HepG2 (cell line): ENCODE results near the gene ITPRIP. TPM values are rescaled to one million over a fixed set of nuclear protein-coding genes. Genes with fewer than 3 reads are reported as not detected.

ENCODE experiments used
- ATF2 ChIP-seq: sonication (generic); formaldehyde crosslinking; IDR thresholded peaks from 2 replicates; pipeline ENCODE4 v1.4.0; 2020; ENCODE audit warnings: missing genetic modification reagents
- CERS6 ChIP-seq: sonication (generic); formaldehyde crosslinking; IDR thresholded peaks from 2 replicates; pipeline ENCODE4 v1.5.0; 2020; ENCODE audit warnings: missing genetic modification reagents
- GLMP ChIP-seq: sonication (generic); formaldehyde crosslinking; IDR thresholded peaks from 2 replicates; pipeline ENCODE4 v1.9.0; 2021; ENCODE audit warnings: missing genetic modification reagents, mild to moderate bottlenecking, borderline replicate concordance
- KLF12 ChIP-seq: sonication (generic); formaldehyde crosslinking; IDR thresholded peaks from 2 replicates; pipeline ENCODE4 v1.4.0; 2020; ENCODE audit warnings: missing genetic modification reagents, borderline replicate concordance
- NR2C2 ChIP-seq: sonication (generic); formaldehyde crosslinking; IDR thresholded peaks from 2 replicates; pipeline ENCODE4 v1.4.0; 2020; ENCODE audit warnings: missing genetic modification reagents, mild to moderate bottlenecking, moderate library complexity, borderline replicate concordance
- RFX1 ChIP-seq: fragments of 450-650 bp; IDR thresholded peaks from 2 replicates; pipeline ENCODE4 v1.6.1; 2017
- SIX1 ChIP-seq: sonication (generic); formaldehyde crosslinking; IDR thresholded peaks from 2 replicates; pipeline ENCODE4 v1.4.0; 2020; ENCODE audit warnings: missing genetic modification reagents, borderline replicate concordance
- TSC22D2 ChIP-seq: sonication (generic); formaldehyde crosslinking; IDR thresholded peaks from 2 replicates; pipeline ENCODE4 v1.5.1; 2020; ENCODE audit warnings: missing genetic modification reagents, mild to moderate bottlenecking, borderline replicate concordance
- YEATS2 ChIP-seq: sonication (generic); formaldehyde crosslinking; IDR thresholded peaks from 2 replicates; pipeline ENCODE4 v1.4.0; 2020; ENCODE audit warnings: missing genetic modification reagents, borderline replicate concordance
- ZBTB10 ChIP-seq: sonication (generic); formaldehyde crosslinking; IDR thresholded peaks from 2 replicates; pipeline ENCODE4 v1.4.0; 2020; ENCODE audit warnings: missing genetic modification reagents, borderline replicate concordance
- ZBTB38 ChIP-seq: sonication (generic); formaldehyde crosslinking; IDR thresholded peaks from 2 replicates; pipeline ENCODE4 v1.5.1; 2020; ENCODE audit warnings: mild to moderate bottlenecking, missing genetic modification reagents
- ZBTB42 ChIP-seq: sonication (generic); formaldehyde crosslinking; IDR thresholded peaks from 2 replicates; pipeline ENCODE4 v1.5.0; 2020; ENCODE audit warnings: mild to moderate bottlenecking, missing genetic modification reagents
- ZBTB8A ChIP-seq: sonication (generic); formaldehyde crosslinking; IDR thresholded peaks from 2 replicates; pipeline ENCODE4 v1.4.0; 2020; ENCODE audit warnings: mild to moderate bottlenecking, low read depth, missing genetic modification reagents, borderline replicate concordance
- ZNF337 ChIP-seq: sonication (generic); formaldehyde crosslinking; IDR thresholded peaks from 2 replicates; pipeline ENCODE4 v1.5.1; 2020; ENCODE audit warnings: missing genetic modification reagents, low read depth, mild to moderate bottlenecking, borderline replicate concordance
- ZNF414 ChIP-seq: sonication (generic); formaldehyde crosslinking; IDR thresholded peaks from 2 replicates; pipeline ENCODE4 v1.5.0; 2020; ENCODE audit warnings: missing genetic modification reagents
- ZNF574 ChIP-seq: sonication (generic); formaldehyde crosslinking; IDR thresholded peaks from 2 replicates; pipeline ENCODE4 v1.4.0; 2020; ENCODE audit warnings: missing genetic modification reagents
- ZNF672 ChIP-seq: sonication (generic); formaldehyde crosslinking; IDR thresholded peaks from 2 replicates; pipeline ENCODE4 v1.8.1; 2022; ENCODE audit warnings: missing genetic modification reagents
- ZNF850 ChIP-seq: sonication (generic); formaldehyde crosslinking; conservative IDR thresholded peaks from 2 replicates; pipeline ENCODE4 v1.9.0; 2021; ENCODE audit warnings: mild to moderate bottlenecking, missing genetic modification reagents
- ZSCAN29 ChIP-seq: sonication (generic); formaldehyde crosslinking; conservative IDR thresholded peaks from 2 replicates; pipeline ENCODE4 v1.4.0; 2020; ENCODE audit warnings: mild to moderate bottlenecking, missing genetic modification reagents
- polyA plus RNA-seq, 8 experiments: library from polyadenylated mRNA; depleted of rRNA in 3 of 8; stranded (reverse) in 7 of 8; unstranded in 1 of 8; fragments of >200 nt; fragmentation: Illumina TruSeq in 4 of 8; extraction: Trizol in 4 of 8; gene quantifications; 2 replicates each; pipeline versions ENCODE4 v1.2.1 to v1.2.3, GENCODE V29; 2011 to 2016; ENCODE audit warnings: low read depth in 4 of 8, missing spikeins in 1 of 8, mixed read lengths in 1 of 8; ENCODE audit not compliant: insufficient read depth in 1 of 8
- total RNA-seq, 5 experiments: library from RNA; depleted of rRNA; stranded (reverse); fragments of >200 nt; fragmentation: Illumina TruSeq; extraction: Trizol; gene quantifications; 2 replicates each; pipeline ENCODE4 v1.2.3, GENCODE V29; 2016; ENCODE audit warnings: low read depth in 1 of 5

The ITPRIP gene
- total and polyA plus RNA-seq, 2 of the 13 experiments (the other 11 are each of a cell fraction or from before 2014, with no cell fraction given) = 1.00 to 2.8 TPM

GRCh38 chr10:104288355-104288754 lies 49.9 kb downstream of the ITPRIP start (continued):
- no peak for TF ChIP-seq ZBTB10 (CRISPR knock-in tag)
- no peak for TF ChIP-seq ZBTB38 (CRISPR knock-in tag)
- no peak for TF ChIP-seq KLF12
- no peak for TF ChIP-seq ZNF672
- no peak for TF ChIP-seq TSC22D2 (CRISPR knock-in tag)
- TF ChIP-seq ZNF337 (CRISPR knock-in tag) = 0 out of 2 replicates have a peak, but pooled peaks have one; percentile 25
- peak; percentile 87; the same call in 1 of the 2 replicates for TF ChIP-seq ATF2
- TF ChIP-seq YEATS2 (CRISPR knock-in tag) = no peak
- TF ChIP-seq ZNF414 = peak; percentile 45; the same call in 1 of the 2 replicates
- TF ChIP-seq ZSCAN29 (CRISPR knock-in tag) = 0 out of 2 replicates have a peak, but pooled peaks have one; percentile 19
- no peak for TF ChIP-seq ZBTB8A (CRISPR knock-in tag)
- TF ChIP-seq NR2C2 (CRISPR knock-in tag) = 0 out of 2 replicates have a peak, but pooled peaks have one; percentile 36
- no peak for TF ChIP-seq CERS6 (CRISPR knock-in tag)
- no peak for TF ChIP-seq ZNF574 (CRISPR knock-in tag)
- TF ChIP-seq SIX1 (CRISPR knock-in tag) = peak; percentile 77; the same call in 1 of the 2 replicates
- no peak for TF ChIP-seq ZNF850
- no peak for TF ChIP-seq RFX1
- no peak for TF ChIP-seq GLMP (CRISPR knock-in tag)
- no peak for TF ChIP-seq ZBTB42 (CRISPR knock-in tag)
